Central memory CD8-positive, alpha-beta T cell (primary cell): ENCODE results near the gene ACP6.
"Not testable (repeated sequence)": the region's sequence is repeated elsewhere in the genome, so short reads cannot be mapped to it uniquely, and the experiment has no call there.

Experiments
- ATAC-seq: fragments of 150-1000 bp; cut with Tn5 transposase; replicated peaks from 2 replicates; pipeline ENCODE4 v1.10.0; 2022; ENCODE audit warnings: mild to moderate bottlenecking, moderate FRiP score, moderate number of reproducible peaks; ENCODE audit not compliant: poor library complexity, severe bottlenecking; ENCODE audit errors: extremely low read depth
- DNase-seq, 2 donors: peaks; one replicate each; pipeline ENCODE4 v3.0.0; 2021; ENCODE audit warnings: low spot score in 2 of 2
- H3K27ac Mint-ChIP-seq: one replicate; pipeline ENCODE4 v1.8.0; 2022; ENCODE audit warnings: low read depth, mild to moderate bottlenecking, moderate library complexity, mixed read lengths
- H3K27me3 Mint-ChIP-seq: one replicate; pipeline ENCODE4 v1.8.0; 2022; ENCODE audit warnings: mixed read lengths
- H3K36me3 Mint-ChIP-seq: one replicate; pipeline ENCODE4 v1.8.0; 2022; ENCODE audit warnings: mild to moderate bottlenecking, moderate library complexity, mixed read lengths; ENCODE audit not compliant: insufficient read depth
- H3K4me1 Mint-ChIP-seq: one replicate; pipeline ENCODE4 v1.8.0; 2022; ENCODE audit warnings: mixed read lengths
- H3K4me3 Mint-ChIP-seq: one replicate; pipeline ENCODE4 v1.8.0; 2022; ENCODE audit warnings: mild to moderate bottlenecking, moderate library complexity, mixed read lengths
- H3K9me3 Mint-ChIP-seq: one replicate; pipeline ENCODE4 v1.8.0; 2022; ENCODE audit warnings: mixed read lengths

Gene ACP6

DNA sequence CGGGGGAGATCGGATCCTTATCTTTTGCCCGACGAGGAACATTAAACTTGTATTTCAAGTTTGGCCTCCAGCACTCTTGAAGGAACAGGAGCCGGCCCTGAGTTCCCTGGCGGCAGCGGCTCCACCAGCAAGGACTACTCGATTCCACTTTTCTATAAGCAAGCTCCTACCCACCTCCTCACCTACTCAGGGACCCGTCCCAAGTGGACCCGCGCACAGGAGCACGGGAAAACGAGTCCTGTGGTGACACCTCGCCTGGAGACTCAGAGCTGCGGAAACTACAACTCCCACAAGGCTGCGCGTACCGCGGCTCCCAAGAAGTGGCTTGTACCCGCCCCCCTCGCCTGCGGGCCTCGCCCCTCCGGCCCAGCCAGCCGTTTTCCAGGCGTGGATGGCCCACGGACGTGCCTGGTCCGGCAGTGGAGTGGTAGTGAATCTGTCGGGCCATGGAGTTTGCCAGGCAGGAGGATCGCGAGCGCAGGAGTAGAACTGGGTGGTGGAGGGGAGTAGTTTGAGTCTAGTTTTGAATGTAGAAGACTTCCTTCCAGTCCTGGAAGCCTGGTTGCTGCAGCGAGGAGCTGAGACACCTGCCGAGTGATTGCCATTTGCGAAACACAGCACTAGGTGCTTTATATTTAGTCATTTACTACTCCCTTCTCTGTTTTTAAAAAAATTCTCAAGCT is at the start of gene ACP6:
Gene ACP6, minus strand, starts transcription at position 206 of the 683 bp plus-strand sequence. CDS start 476 bp downstream, outside the sequence.
- peak; percentile 90 for ATAC-seq
- H3K4me3 Mint-ChIP-seq = peak within 1 kb of the TSS; percentile 92
- peak within 1 kb of the TSS; percentile 90 for H3K27ac Mint-ChIP-seq
- H3K27me3 Mint-ChIP-seq = peaks cover 17% of the 10 kb centered on the region
- no peaks in the 10 kb centered on the region for H3K9me3 Mint-ChIP-seq
- H3K4me1 Mint-ChIP-seq = peaks cover 18% of the 10 kb centered on the region
- peak; percentile 58 to 67 for DNase-seq
- peaks cover 4% of the 10 kb centered on the region for H3K36me3 Mint-ChIP-seq

DNA sequence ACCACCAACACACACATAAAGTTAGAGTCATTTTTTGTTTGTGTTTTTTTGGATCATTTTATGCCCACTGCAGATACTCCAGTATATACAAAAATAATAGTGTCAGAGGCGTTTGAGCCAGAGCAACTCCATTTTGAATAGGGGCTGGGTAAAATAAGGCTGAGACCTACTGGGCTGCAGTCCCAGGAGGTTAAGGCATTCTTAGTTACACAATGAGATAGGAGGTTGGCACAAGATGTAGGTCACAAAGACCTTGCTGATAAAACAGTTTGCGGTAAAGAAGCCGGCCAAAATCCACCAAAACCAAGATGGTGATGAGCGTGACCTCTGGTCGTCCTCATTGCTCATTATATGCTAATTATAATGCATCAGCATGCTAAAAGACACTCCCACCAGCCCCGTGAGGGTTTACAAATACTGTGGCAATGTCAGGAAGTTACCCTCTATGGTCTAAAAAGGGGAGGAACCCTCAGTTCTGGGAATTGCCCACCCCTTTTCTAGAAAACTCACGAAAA is 49.4 kb upstream of the ACP6 start:
- no peak for ATAC-seq

GRCh38 chr1:147719029-147719698 is 48.8 kb upstream of the ACP6 start:
- no peaks in the 10 kb centered on the region for H3K9me3 Mint-ChIP-seq
- ATAC-seq (no peak), DNase-seq (no peak)
- no peak overlapping the region for H3K4me3 Mint-ChIP-seq
- H3K36me3 Mint-ChIP-seq = no peaks in the 10 kb centered on the region
- H3K27me3 Mint-ChIP-seq = peaks cover 71% of the 10 kb centered on the region
- H3K4me1 Mint-ChIP-seq = no peaks in the 10 kb centered on the region
- no peak overlapping the region for H3K27ac Mint-ChIP-seq

More for the DNA sequence above, 49.4 kb upstream of the ACP6 start:
- Mint-ChIP-seq H3K4me1 (no peaks in the 10 kb centered on the region), H3K27me3 (peaks cover 66% of the 10 kb centered on the region), H3K36me3 (no peaks in the 10 kb centered on the region), H3K27ac (no peak overlapping the region), H3K9me3 (no peaks in the 10 kb centered on the region), H3K4me3 (no peak overlapping the region)
- DNase-seq = no peak

DNA sequence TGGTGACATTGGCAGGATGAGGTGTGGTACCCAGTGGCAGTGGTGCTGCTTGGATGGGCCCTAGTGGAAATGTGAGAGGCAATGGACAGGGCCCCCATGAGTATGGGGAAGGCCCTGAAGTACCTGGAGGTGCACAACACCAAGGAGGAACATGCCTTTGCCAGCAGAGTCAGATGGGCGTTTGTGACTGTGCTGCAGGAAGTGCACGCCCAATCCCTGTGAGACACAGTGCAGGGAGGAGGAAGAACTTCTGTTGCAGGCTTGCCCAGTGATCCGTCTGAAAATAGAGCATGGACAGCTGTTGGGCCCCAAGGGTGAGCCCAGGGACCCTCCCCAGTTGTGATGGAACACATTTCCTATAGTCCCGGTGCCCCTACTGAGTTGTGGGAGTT is 47.4 kb upstream of the ACP6 start:
- peaks cover 62% of the 10 kb centered on the region for H3K27me3 Mint-ChIP-seq
- H3K27ac Mint-ChIP-seq = no peak overlapping the region
- ATAC-seq = no peak
- no peaks in the 10 kb centered on the region for H3K4me1 Mint-ChIP-seq
- no peak for DNase-seq
- no peaks in the 10 kb centered on the region for H3K9me3 Mint-ChIP-seq
- no peak overlapping the region for H3K4me3 Mint-ChIP-seq
- no peaks in the 10 kb centered on the region for H3K36me3 Mint-ChIP-seq

DNA sequence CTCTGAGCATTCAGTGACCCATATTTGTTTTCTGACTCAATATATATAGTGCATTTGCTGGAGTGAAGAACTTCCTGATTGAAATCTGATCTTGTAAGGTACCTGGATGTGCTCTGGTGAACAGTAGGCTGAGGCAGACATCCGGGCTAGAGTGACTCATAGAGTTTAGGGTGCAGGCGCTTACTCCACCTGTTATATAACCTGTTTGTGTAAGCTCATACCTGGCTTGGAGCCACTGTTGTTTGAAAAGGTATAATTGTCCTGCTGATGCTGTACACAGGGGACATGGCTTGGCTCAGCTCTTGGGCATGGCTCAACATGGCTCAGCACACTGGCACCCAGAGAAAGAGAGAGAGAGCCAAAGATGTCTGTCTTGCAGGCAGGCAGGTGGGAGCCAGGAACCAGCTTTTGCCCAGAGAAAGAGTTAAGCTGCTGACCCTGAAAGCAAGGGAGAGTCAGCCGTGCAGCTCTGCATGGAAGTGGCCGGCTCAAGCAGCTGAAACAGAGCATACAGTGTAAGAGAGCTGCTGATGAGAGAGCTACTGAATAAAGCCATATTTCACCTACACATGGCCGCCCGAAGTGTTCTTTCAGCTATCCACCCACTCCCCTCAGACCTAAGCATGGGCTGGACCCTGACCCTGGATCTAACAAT is 46.9 kb upstream of the ACP6 start:
- no peaks in the 10 kb centered on the region for H3K36me3 Mint-ChIP-seq
- DNase-seq = no peak
- H3K27me3 Mint-ChIP-seq = peaks cover 62% of the 10 kb centered on the region
- no peaks in the 10 kb centered on the region for H3K9me3 Mint-ChIP-seq
- no peaks in the 10 kb centered on the region for H3K4me1 Mint-ChIP-seq
- H3K27ac Mint-ChIP-seq = no peak overlapping the region
- ATAC-seq = no peak
- H3K4me3 Mint-ChIP-seq = no peak overlapping the region

GRCh38 chr1:147712605-147713004 is 42.3 kb upstream of the ACP6 start:
- no peaks in the 10 kb centered on the region for H3K36me3 Mint-ChIP-seq
- H3K4me3 Mint-ChIP-seq = no peak overlapping the region
- DNase-seq (no peak), ATAC-seq (no peak)
- H3K27me3 Mint-ChIP-seq = peaks cover 75% of the 10 kb centered on the region
- no peaks in the 10 kb centered on the region for H3K9me3 Mint-ChIP-seq
- no peaks in the 10 kb centered on the region for H3K4me1 Mint-ChIP-seq
- no peak overlapping the region for H3K27ac Mint-ChIP-seq

- Mint-ChIP-seq H3K36me3 (peaks cover 1% of the 10 kb centered on the region), H3K27ac (no peak overlapping the region), H3K4me1 (peaks cover 5% of the 10 kb centered on the region), H3K9me3 (no peaks in the 10 kb centered on the region), H3K27me3 (peaks cover 22% of the 10 kb centered on the region), H3K4me3 (no peak overlapping the region)
- ATAC-seq (peak; percentile 73), DNase-seq (peak; percentile 27 to 36)
Observed at GRCh38 chr1:147700042-147701006, 30.0 kb upstream of the ACP6 start.

GRCh38 chr1:147699686-147700041 is 29.3 kb upstream of the ACP6 start:
- Mint-ChIP-seq H3K4me3 (no peak overlapping the region), H3K36me3 (peaks cover 1% of the 10 kb centered on the region), H3K27ac (no peak overlapping the region), H3K27me3 (peaks cover 29% of the 10 kb centered on the region), H3K9me3 (no peaks in the 10 kb centered on the region), H3K4me1 (peaks cover 5% of the 10 kb centered on the region)
- ATAC-seq = no peak
- DNase-seq = no peak

GRCh38 chr1:147683163-147683763 is 12.9 kb upstream of the ACP6 start:
- Mint-ChIP-seq H3K27ac (no peak overlapping the region), H3K4me1 (peaks cover under 1% of the 10 kb centered on the region), H3K36me3 (peaks cover 2% of the 10 kb centered on the region), H3K9me3 (peaks cover 15% of the 10 kb centered on the region), H3K4me3 (no peak overlapping the region), H3K27me3 (peaks cover 23% of the 10 kb centered on the region)
- no peak for DNase-seq
- no peak for ATAC-seq

DNA sequence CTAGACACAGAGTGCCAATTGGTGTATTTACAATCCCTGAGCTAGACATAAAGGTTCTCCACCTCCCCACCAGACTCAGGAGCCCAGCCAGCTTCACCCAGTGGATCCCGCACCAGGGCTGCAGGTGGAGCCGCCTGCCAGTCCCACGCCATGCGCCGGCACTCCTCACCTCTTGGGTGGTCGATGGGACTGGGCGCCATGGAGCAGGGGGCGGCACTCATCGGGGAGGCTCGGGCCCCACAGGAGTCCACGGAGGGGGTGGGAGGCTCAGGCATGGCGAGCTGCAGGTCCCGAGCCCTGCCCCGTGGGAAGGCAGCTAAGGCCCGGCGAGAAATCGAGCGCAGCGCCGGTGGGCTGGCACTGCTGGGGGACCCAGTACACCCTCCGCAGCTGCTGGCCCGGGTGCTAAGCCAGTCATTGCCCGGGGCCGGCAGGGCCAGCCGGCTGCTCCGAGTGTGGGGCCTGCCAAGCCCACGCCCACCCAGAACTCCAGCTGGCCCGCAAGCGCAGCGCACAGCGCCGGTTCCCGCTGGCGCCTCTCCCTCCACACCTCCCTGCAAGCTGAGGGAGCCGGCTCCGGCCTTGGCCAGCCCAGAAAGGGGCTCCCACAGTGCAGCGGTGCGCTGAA is 10.4 kb upstream of the ACP6 start:
- DNase-seq, H3K4me1 Mint-ChIP-seq, ATAC-seq, H3K36me3 Mint-ChIP-seq, H3K27ac Mint-ChIP-seq, H3K4me3 Mint-ChIP-seq: not testable (repeated sequence)
- Mint-ChIP-seq H3K27me3 (peaks cover 23% of the 10 kb centered on the region), H3K9me3 (peaks cover 15% of the 10 kb centered on the region)

GRCh38 chr1:147677681-147678080 is 7.4 kb upstream of the ACP6 start:
- peaks cover 24% of the 10 kb centered on the region for H3K27me3 Mint-ChIP-seq
- DNase-seq, H3K4me1 Mint-ChIP-seq, H3K9me3 Mint-ChIP-seq, H3K36me3 Mint-ChIP-seq, H3K4me3 Mint-ChIP-seq, ATAC-seq, H3K27ac Mint-ChIP-seq: not testable (repeated sequence)
